ENCODE data around the gene TXNDC5. TPM values are rescaled to one million over a fixed set of nuclear protein-coding genes. Genes with fewer than 3 reads are reported as not detected.

Gene TXNDC5
- total RNA-seq, 6 donors from 2014 or later, result 52.4 to 177 (median 132) TPM

DNA sequence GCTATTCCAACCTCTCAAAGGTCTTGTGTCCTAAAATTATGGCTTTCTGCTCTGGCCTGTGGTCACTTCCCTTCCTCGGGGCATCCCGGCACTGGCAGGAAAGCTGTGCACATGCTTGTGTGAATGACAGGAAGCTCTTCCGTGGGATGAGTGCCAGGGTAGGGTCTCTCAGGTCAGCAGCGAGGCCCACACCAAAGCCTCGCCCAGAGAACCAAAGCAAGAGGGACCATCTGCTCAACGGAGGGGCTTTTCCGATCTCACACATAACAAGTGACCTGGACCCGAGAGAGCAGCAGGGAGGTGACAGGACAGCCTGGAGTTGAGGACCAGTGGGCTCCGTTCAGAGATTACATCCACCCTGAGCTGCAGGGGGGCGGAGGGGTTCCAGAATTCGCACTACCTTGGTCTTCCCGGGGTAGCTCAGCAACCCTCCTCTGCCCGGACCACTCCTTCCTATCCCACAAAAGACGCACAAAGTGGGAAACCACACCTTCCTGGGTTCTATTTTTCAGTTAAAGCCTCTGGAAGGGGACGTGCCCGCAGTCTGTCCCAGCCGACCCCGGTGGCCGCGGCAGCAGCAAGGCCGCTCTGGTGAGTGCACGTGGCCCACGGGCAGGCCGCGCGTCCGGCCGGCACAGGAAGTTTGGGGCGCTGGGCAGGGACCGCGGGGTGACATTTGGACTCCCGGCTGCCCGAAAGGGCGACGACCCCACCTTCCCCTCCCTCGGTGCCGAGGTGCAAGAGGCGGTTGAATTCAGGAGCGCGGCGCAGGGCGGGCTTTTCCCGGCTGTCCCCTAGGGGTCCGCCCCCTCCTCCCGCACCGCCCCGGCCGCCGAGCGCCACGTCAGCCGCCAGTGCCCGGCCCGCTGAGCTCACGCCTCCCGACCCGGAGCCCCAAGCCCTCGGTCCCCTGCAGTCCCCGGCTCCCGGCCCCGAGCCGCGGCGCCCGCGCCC, 988 bp downstream of the TXNDC5 start:
- peak; percentile 53 to 95 for DNase-seq
- Histone ChIP-seq H3K4me3 (peak overlapping the region; percentile 74 to 100 (median 95)), H3K27me3 (no peaks in the 10 kb centered on the region), H3K4me1 (peaks cover 16 to 36% (median 22%) of the 10 kb centered on the region in 4 donors), H3K36me3 (peaks cover 0 to 3% (median 0%) of the 10 kb centered on the region in 4 donors), H3K27ac (peak overlapping the region; percentile 71 to 88 (median 78)), H3K9me3 (no peaks in the 10 kb centered on the region)
- WGBS, 2 donors, result 2 to 13% methylated on average over 16 to 45 of the region's 66 CpGs
- ATAC-seq (ENCODE audit: low FRiP score in 2 of 2), result peak; percentile 72 to 81
- peak in 1 of 4 donors; percentile 22 for TF ChIP-seq POLR2A (IDR thresholded peaks at IDR 0.05)
- TF ChIP-seq EP300 (IDR thresholded peaks at IDR 0.05), result no peak
- TF ChIP-seq, protein P1, sequence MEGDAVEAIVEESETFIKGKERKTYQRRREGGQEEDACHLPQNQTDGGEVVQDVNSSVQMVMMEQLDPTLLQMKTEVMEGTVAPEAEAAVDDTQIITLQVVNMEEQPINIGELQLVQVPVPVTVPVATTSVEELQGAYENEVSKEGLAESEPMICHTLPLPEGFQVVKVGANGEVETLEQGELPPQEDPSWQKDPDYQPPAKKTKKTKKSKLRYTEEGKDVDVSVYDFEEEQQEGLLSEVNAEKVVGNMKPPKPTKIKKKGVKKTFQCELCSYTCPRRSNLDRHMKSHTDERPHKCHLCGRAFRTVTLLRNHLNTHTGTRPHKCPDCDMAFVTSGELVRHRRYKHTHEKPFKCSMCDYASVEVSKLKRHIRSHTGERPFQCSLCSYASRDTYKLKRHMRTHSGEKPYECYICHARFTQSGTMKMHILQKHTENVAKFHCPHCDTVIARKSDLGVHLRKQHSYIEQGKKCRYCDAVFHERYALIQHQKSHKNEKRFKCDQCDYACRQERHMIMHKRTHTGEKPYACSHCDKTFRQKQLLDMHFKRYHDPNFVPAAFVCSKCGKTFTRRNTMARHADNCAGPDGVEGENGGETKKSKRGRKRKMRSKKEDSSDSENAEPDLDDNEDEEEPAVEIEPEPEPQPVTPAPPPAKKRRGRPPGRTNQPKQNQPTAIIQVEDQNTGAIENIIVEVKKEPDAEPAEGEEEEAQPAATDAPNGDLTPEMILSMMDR (IDR thresholded peaks at IDR 0.05), result no peak
- TF ChIP-seq POLR2AphosphoS5 (IDR thresholded peaks at IDR 0.05), result peak in 1 of 2 donors; percentile 8

DNA sequence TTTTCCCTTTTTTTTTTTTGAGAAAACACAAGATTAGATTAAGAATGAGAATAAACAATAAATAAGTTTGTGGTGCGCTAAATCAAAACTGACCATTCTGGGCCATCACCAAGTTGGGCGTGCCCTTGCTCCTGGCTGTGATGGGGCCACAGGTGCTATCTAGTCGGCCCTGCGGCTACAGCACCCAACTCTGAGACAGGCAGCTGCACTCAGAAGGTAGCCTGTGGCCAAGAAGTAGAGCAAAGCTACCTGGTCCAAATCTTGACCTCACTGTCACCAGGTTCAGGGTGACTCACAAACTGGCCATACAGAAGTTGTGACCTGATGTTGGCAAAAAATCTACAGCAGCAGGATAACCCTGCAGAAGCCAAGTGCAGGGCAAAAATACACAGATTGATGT, 3.4 kb downstream of the TXNDC5 start:
- Histone ChIP-seq H3K4me1 (peaks cover 16 to 36% (median 23%) of the 10 kb centered on the region in 4 donors), H3K4me3 (no peak overlapping the region), H3K36me3 (peaks cover 13 to 28% (median 21%) of the 10 kb centered on the region in 4 donors), H3K27ac (no peak overlapping the region), H3K9me3 (no peaks in the 10 kb centered on the region), H3K27me3 (no peaks in the 10 kb centered on the region)
- DNase-seq (no peak), ATAC-seq (ENCODE audit: low FRiP score in 2 of 2) (no peak)
- TF ChIP-seq POLR2A (IDR thresholded peaks at IDR 0.05) (no peak), POLR2AphosphoS5 (IDR thresholded peaks at IDR 0.05) (no peak), EP300 (IDR thresholded peaks at IDR 0.05) (no peak)
- TF ChIP-seq, protein P1 (IDR thresholded peaks at IDR 0.05), result no peak
- 91 to 95% methylated on average over 4 of the region's 4 CpGs for WGBS, 2 donors

DNA sequence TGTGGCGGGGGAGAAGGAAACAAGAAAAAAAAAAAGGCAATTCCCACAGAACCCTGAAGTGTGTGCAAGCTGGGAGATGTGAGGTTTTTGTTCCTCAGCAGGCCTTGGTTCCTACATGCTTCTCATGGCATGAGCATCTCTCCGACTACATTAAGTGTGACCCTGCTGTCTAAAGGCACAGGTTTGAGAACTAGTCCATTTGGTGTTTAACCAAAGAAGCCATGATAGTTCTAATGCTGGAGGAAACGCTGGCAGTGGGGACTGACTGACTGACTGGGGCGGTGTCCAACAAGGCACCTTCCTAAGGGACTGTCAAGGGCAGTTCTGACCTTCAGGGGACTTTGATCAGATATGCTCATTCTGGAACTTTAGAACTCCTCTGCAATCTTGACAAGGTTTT, 3.8 kb downstream of the TXNDC5 start:
- Histone ChIP-seq H3K27ac (no peak overlapping the region), H3K4me1 (peaks cover 16 to 36% (median 23%) of the 10 kb centered on the region in 4 donors), H3K4me3 (no peak overlapping the region), H3K9me3 (no peaks in the 10 kb centered on the region), H3K27me3 (no peaks in the 10 kb centered on the region), H3K36me3 (peaks cover 14 to 32% (median 25%) of the 10 kb centered on the region in 4 donors)
- no peak for DNase-seq
- no peak for ATAC-seq (ENCODE audit: low FRiP score in 2 of 2)
- 82 to 85% methylated on average over 4 of the region's 4 CpGs for WGBS, 2 donors
- TF ChIP-seq POLR2A (IDR thresholded peaks at IDR 0.05) (no peak), POLR2AphosphoS5 (IDR thresholded peaks at IDR 0.05) (no peak), EP300 (IDR thresholded peaks at IDR 0.05) (no peak)
- TF ChIP-seq, protein P1 (IDR thresholded peaks at IDR 0.05), result no peak

DNA sequence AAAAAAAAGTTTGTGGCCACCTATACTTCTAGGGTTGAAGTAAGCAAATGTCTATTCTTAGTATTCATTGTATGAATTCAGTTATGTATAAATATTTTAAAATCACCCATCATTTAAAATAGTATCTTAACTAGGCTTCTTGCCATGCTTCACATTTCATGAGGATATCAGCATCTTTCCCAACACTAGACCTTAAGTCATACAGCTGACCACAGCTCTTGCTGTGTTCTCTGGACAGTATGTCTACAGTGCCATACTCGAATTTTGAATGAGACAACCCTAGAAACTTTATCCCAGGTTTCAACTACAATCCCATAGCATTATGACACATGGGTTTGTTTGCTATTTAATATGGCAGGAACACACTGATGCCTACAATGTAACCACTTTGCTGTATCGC, 5.2 kb downstream of the TXNDC5 start:
- no peak overlapping the region for H3K27ac ChIP-seq
- WGBS, 2 donors, result 84 to 88% methylated on average over 2 of the region's 2 CpGs

More for the DNA sequence above, 5.2 kb downstream of the TXNDC5 start:
- DNase-seq (no peak), ATAC-seq (ENCODE audit: low FRiP score in 2 of 2) (no peak)
- peaks cover 14 to 45% (median 37%) of the 10 kb centered on the region in 4 donors for H3K36me3 ChIP-seq
- TF ChIP-seq EP300 (IDR thresholded peaks at IDR 0.05) (no peak), POLR2A (IDR thresholded peaks at IDR 0.05) (no peak), POLR2AphosphoS5 (IDR thresholded peaks at IDR 0.05) (no peak)
- TF ChIP-seq, protein P1 (IDR thresholded peaks at IDR 0.05), result no peak
- no peak overlapping the region for H3K4me3 ChIP-seq
- H3K9me3 ChIP-seq, result no peaks in the 10 kb centered on the region
- H3K27me3 ChIP-seq, result no peaks in the 10 kb centered on the region
- H3K4me1 ChIP-seq, result peaks cover 11 to 29% (median 20%) of the 10 kb centered on the region in 4 donors

All from upper lobe of left lung (tissue), 6 donors.